HCT116 (cell line): Measurements from ENCODE around the gene C11orf68. TPM values are rescaled to one million over a fixed set of nuclear protein-coding genes. Genes with fewer than 3 reads are reported as not detected.

Experiments used
- ATAC-seq: fragments of 200-7000 bp; cut with Tn5 transposase; 2 replicates; pipeline ENCODE4 v1.9.1; 2020; ENCODE audit warnings: mild to moderate bottlenecking, moderate library complexity
- BruUV-seq: library from RNA; stranded (reverse); fragments of 400-500 nt; replicated peaks from 2 replicates; lab custom pipeline; 2021; lab: Mats Ljungman, UMichigan
- CTCF ChIA-PET: fragments of 300-600 bp; sonication (Branson Sonifier 250); formaldehyde crosslinking; loops from one replicate; lab custom pipeline; 2021; ENCODE audit warnings: antibody characterized with exemption; lab: Charles Lee
- POLR2A ChIA-PET: fragments of 300-600, 350-600 bp; sonication (Branson Sonifier 250); formaldehyde crosslinking; loops from one replicate; lab custom pipeline; 2021; ENCODE audit warnings: antibody characterized with exemption; lab: Charles Lee
- RAD21 ChIA-PET, 2 experiments: fragments of 300-600 bp; sonication (Branson Sonifier 250); formaldehyde crosslinking; loops; one replicate each; lab custom pipeline; 2023; ENCODE audit warnings: low total read pairs in 2 of 2; ENCODE audit not compliant: uncharacterized antibody in 2 of 2, unreplicated experiment in 2 of 2, low non-redundant PET in 1 of 2; lab: Charles Lee
- DNase-seq: peaks from one replicate; pipeline ENCODE4 v3.0.0-alpha.2; 2010; ENCODE audit warnings: low read depth, low spot score
- H2AFZ ChIP-seq: fragments of 200-600 bp; shearing (Covaris generic), sonication (generic); 2 replicates; pipeline ENCODE4 v1.6.1; 2017; ENCODE audit warnings: low read depth, mixed run types, mixed read lengths, antibody characterized with exemption, low read length; ENCODE audit not compliant: poor library complexity, severe bottlenecking
- H3K27ac ChIP-seq: 2 replicates; pipeline ENCODE4 v1.5.1; 2012; ENCODE audit warnings: low read depth, low read length
- H3K27me3 ChIP-seq: fragments of 200-600 bp; sonication (generic); 2 replicates; pipeline ENCODE4 v1.6.1; 2016; ENCODE audit warnings: mixed run types, low read length, mixed read lengths; ENCODE audit not compliant: insufficient read depth
- H3K36me3 ChIP-seq, 2 experiments: fragments of 200-500 bp in 1 of 2; fragments of 200-600 bp in 1 of 2; sonication (Bioruptor generic) in 1 of 2; sonication (generic) in 1 of 2; 2 replicates each; pipeline versions ENCODE4 v1.5.1 to v1.6.1; 2014 to 2016; ENCODE audit warnings: low read length in 2 of 2, inconsistent platforms in 1 of 2, mixed read lengths in 1 of 2, mixed run types in 1 of 2; ENCODE audit not compliant: insufficient read depth in 2 of 2, control insufficient read depth in 1 of 2
- H3K4me1 ChIP-seq, 2 experiments: fragments of 200-600 bp in 1 of 2; sonication (generic) in 1 of 2; 2 replicates each; pipeline versions ENCODE4 v1.5.1 to v1.6.1; 2012 to 2017; ENCODE audit warnings: low read length in 2 of 2, inconsistent platforms in 1 of 2, mild to moderate bottlenecking in 1 of 2, mixed read lengths in 1 of 2, mixed run types in 1 of 2, moderate library complexity in 1 of 2; ENCODE audit not compliant: insufficient read depth in 2 of 2, control insufficient read depth in 1 of 2
- H3K4me2 ChIP-seq: fragments of 200-600 bp; sonication (generic); 2 replicates; pipeline ENCODE4 v1.6.1; 2017; ENCODE audit warnings: mixed run types, low read length, mixed read lengths
- H3K4me3 ChIP-seq, 2 experiments: fragments of 200-600 bp in 1 of 2; sonication (generic) in 1 of 2; replicated peaks in 1 of 2; 2 replicates each; pipeline ENCODE4 v1.5.1; 2011 to 2016; ENCODE audit warnings: low read length in 2 of 2, control low read depth in 1 of 2, low read depth in 1 of 2, mild to moderate bottlenecking in 1 of 2, mixed read lengths in 1 of 2, mixed run types in 1 of 2
- H3K79me2 ChIP-seq: fragments of 200-600 bp; sonication (generic); 2 replicates; pipeline ENCODE4 v1.6.1; 2017; ENCODE audit warnings: mild to moderate bottlenecking, mixed run types, low read length, moderate library complexity, mixed read lengths; ENCODE audit not compliant: insufficient read depth
- H3K9ac ChIP-seq: fragments of 200-600 bp; sonication (generic); 2 replicates; pipeline ENCODE4 v1.6.1; 2016; ENCODE audit warnings: low read length, mixed read lengths
- H3K9me2 ChIP-seq: fragments of 200-600 bp; sonication (generic), shearing (Covaris generic); 2 replicates; pipeline ENCODE4 v1.6.1; 2017; ENCODE audit warnings: mixed run types, mild to moderate bottlenecking, moderate library complexity; ENCODE audit not compliant: insufficient read depth
- H3K9me3 ChIP-seq, 2 experiments: fragments of 200-500 bp in 1 of 2; fragments of 200-600 bp in 1 of 2; sonication (Bioruptor generic) in 1 of 2; sonication (generic) in 1 of 2; 2 replicates each; pipeline ENCODE4 v1.6.1; 2014 to 2017; ENCODE audit warnings: low read length in 2 of 2, mixed read lengths in 2 of 2, inconsistent platforms in 1 of 2, low read depth in 1 of 2, mild to moderate bottlenecking in 1 of 2, mixed run types in 1 of 2, moderate library complexity in 1 of 2; ENCODE audit not compliant: control insufficient read depth in 1 of 2, insufficient read depth in 1 of 2
- H4K20me1 ChIP-seq: fragments of 200-600 bp; sonication (generic), shearing (Covaris generic); 2 replicates; pipeline ENCODE4 v1.6.1; 2017; ENCODE audit warnings: mixed run types, mild to moderate bottlenecking, moderate library complexity; ENCODE audit not compliant: insufficient read depth
- ATF3 ChIP-seq: IDR thresholded peaks from 2 replicates; pipeline ENCODE4 v1.6.1; 2012
- CBX3 ChIP-seq: IDR thresholded peaks from 2 replicates; pipeline ENCODE4 v1.6.1; 2012; ENCODE audit warnings: low read depth
- EZH2phosphoT487 ChIP-seq: fragments of 200-600 bp; IDR thresholded peaks from 2 replicates; pipeline ENCODE4 v1.6.1; 2018; ENCODE audit warnings: antibody characterized with exemption, borderline replicate concordance
- FOSL1 ChIP-seq: IDR thresholded peaks from 2 replicates; pipeline ENCODE4 v1.6.1; 2012; ENCODE audit warnings: low read depth
- POLR2A ChIP-seq: IDR thresholded peaks from 2 replicates; pipeline ENCODE4 v1.7.0; 2011; ENCODE audit warnings: borderline replicate concordance; ENCODE audit not compliant: insufficient read depth, insufficient read length; ENCODE audit errors: extremely low read depth
- POLR2AphosphoS5 ChIP-seq: IDR thresholded peaks from 2 replicates; pipeline ENCODE4 v1.6.1; 2011; ENCODE audit warnings: mild to moderate bottlenecking, low read depth, low read length, moderate library complexity
- REST ChIP-seq: IDR thresholded peaks from 2 replicates; pipeline ENCODE4 v1.6.1; 2012; ENCODE audit warnings: low read depth
- ZBTB33 ChIP-seq: IDR thresholded peaks from 2 replicates; pipeline ENCODE4 v1.6.1; 2011; ENCODE audit warnings: mild to moderate bottlenecking, low read length, moderate library complexity; ENCODE audit not compliant: insufficient replicate concordance; ENCODE audit errors: extremely low read depth
- ZNF274 ChIP-seq: fragments of 200-500 bp; sonication (Bioruptor generic); IDR thresholded peaks from 2 replicates; pipeline ENCODE4 v1.6.1; 2014; ENCODE audit warnings: mild to moderate bottlenecking, low read depth, low read length, inconsistent platforms
- intact Hi-C: fragments of 100-400 bp; cut with micrococcal nuclease; formaldehyde crosslinking; loops from 2 replicates; pipeline ENCODE4 v1.10.0; 2022
- total RNA-seq: library from RNA; stranded (reverse); gene quantifications from one replicate; pipeline ENCODE4 v1.2.1, GENCODE V29; 2021; ENCODE audit not compliant: unreplicated experiment

Gene C11orf68
- total RNA-seq, 1 experiment from 2014 or later: 49.8 TPM

GRCh38 chr11:65945941-65946558 lies 27.2 kb upstream of the C11orf68 start:
- no peak overlapping the region for H3K4me2 ChIP-seq
- H3K9ac ChIP-seq: no peak overlapping the region
- no peak overlapping the region for H3K4me3 ChIP-seq
- no peaks in the 10 kb centered on the region for H3K79me2 ChIP-seq
- no peak for ATAC-seq
- BruUV-seq: no TSS peak
- no peaks in the 10 kb centered on the region for H3K27me3 ChIP-seq
- no peaks in the 10 kb centered on the region for H3K36me3 ChIP-seq
- intact Hi-C loops: no loop called here
- no peaks in the 10 kb centered on the region for H4K20me1 ChIP-seq
- no peaks in the 10 kb centered on the region for H3K9me2 ChIP-seq
- H3K9me3 ChIP-seq: no peaks in the 10 kb centered on the region
- H3K27ac ChIP-seq: no peak overlapping the region
- no peak overlapping the region for H2AFZ ChIP-seq
- TF ChIP-seq REST (no peak), POLR2AphosphoS5 (no peak), EZH2phosphoT487 (no peak), ZNF274 (no peak), FOSL1 (no peak), POLR2A (no peak), ZBTB33 (no peak), ATF3 (no peak), CBX3 (no peak)
- DNase-seq: no peak
- ChIA-PET POLR2A (no interaction called here), RAD21 (no interaction called here), CTCF (no interaction called here)
- no peaks in the 10 kb centered on the region for H3K4me1 ChIP-seq
